Suprapubic skin (tissue), 4 donors: Measurements from ENCODE around the gene ROCK1. TPM values are rescaled to one million over a fixed set of nuclear protein-coding genes. Genes with fewer than 3 reads are reported as not detected.

Source experiments
- DNase-seq, 2 donors: peaks; one replicate each; pipeline ENCODE4 v3.0.0-alpha.2; 2019; ENCODE audit warnings: low spot score in 2 of 2
- H3K27ac ChIP-seq: fragments of 200-600 bp; sonication (generic); one replicate; pipeline ENCODE4 v1.5.1; 2019
- H3K27me3 ChIP-seq: fragments of 200-600 bp; sonication (generic); one replicate; pipeline ENCODE4 v1.5.1; 2019
- H3K36me3 ChIP-seq: fragments of 200-600 bp; sonication (generic); one replicate; pipeline ENCODE4 v1.5.1; 2019
- H3K4me1 ChIP-seq: fragments of 200-600 bp; sonication (generic); one replicate; pipeline ENCODE4 v1.5.1; 2019
- H3K4me3 ChIP-seq: fragments of 200-600 bp; sonication (generic); one replicate; pipeline ENCODE4 v1.5.1; 2019; ENCODE audit warnings: mild to moderate bottlenecking
- H3K9me3 ChIP-seq: fragments of 200-600 bp; sonication (generic); one replicate; pipeline ENCODE4 v1.5.1; 2019
- EP300 ChIP-seq: sonication (generic); formaldehyde crosslinking; IDR thresholded peaks from one replicate; pipeline ENCODE4 v1.6.1; 2017; ENCODE audit warnings: antibody characterized with exemption
- POLR2A ChIP-seq, 2 donors: fragments of 450-650 bp; IDR thresholded peaks; one replicate each; pipeline ENCODE4 v1.6.1; 2017; ENCODE audit warnings: antibody characterized with exemption in 2 of 2, mild to moderate bottlenecking in 2 of 2, moderate library complexity in 2 of 2
- POLR2AphosphoS5 ChIP-seq, 3 donors: sonication (generic); formaldehyde crosslinking; IDR thresholded peaks; one replicate each; pipeline ENCODE4 v1.6.1; 2017; ENCODE audit warnings: antibody characterized with exemption in 3 of 3
- WGBS: methylation state at CpG from one replicate; pipeline ENCODE4 v1.1.5; 2018; 5-methylcytosine and 5-hydroxymethylcytosine counted together
- total RNA-seq, 4 donors: library from RNA; depleted of rRNA; stranded (reverse); fragments of >200 nt; gene quantifications; one replicate each; pipeline ENCODE4 v1.1.0, GENCODE V29; 2016
- TF ChIP-seq, protein P1 (sequence below), 2 donors: fragments of 200-600 bp in 1 of 2; fragments of 450-650 bp in 1 of 2; sonication (generic) in 1 of 2; IDR thresholded peaks; one replicate each; pipeline ENCODE4 v1.5.1; 2016 to 2019; ENCODE audit warnings: antibody characterized with exemption in 2 of 2, mild to moderate bottlenecking in 1 of 2, moderate library complexity in 1 of 2

ROCK1 gene
- total RNA-seq, 4 donors from 2014 or later, result 11.6 to 51.9 (median 26.2) TPM

DNA sequence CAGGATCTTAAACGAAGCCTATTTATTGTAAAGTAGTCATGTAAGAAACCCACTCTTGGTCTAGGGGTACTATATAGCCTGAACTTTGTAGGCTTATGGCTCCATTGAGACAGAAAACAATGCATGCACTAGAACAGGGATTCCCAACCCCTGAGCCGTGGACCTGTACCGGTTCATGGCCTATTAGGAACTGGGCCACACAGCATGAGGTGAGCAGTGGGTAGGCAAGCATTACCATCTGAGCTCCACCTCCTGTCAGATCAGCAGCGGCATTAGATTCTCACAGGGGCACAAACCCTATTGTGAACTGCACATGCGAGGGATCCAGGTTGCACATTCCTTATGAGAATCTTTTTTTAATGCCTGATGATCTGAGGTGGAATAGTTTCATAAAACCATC lies 59.2 kb downstream of the ROCK1 start:
- no peak overlapping the region for H3K4me3 ChIP-seq
- TF ChIP-seq, protein P1, sequence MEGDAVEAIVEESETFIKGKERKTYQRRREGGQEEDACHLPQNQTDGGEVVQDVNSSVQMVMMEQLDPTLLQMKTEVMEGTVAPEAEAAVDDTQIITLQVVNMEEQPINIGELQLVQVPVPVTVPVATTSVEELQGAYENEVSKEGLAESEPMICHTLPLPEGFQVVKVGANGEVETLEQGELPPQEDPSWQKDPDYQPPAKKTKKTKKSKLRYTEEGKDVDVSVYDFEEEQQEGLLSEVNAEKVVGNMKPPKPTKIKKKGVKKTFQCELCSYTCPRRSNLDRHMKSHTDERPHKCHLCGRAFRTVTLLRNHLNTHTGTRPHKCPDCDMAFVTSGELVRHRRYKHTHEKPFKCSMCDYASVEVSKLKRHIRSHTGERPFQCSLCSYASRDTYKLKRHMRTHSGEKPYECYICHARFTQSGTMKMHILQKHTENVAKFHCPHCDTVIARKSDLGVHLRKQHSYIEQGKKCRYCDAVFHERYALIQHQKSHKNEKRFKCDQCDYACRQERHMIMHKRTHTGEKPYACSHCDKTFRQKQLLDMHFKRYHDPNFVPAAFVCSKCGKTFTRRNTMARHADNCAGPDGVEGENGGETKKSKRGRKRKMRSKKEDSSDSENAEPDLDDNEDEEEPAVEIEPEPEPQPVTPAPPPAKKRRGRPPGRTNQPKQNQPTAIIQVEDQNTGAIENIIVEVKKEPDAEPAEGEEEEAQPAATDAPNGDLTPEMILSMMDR (IDR thresholded peaks at IDR 0.05), result no peak
- H3K27me3 ChIP-seq, result no peaks in the 10 kb centered on the region
- peaks cover 3% of the 10 kb centered on the region for H3K36me3 ChIP-seq
- H3K27ac ChIP-seq, result no peak overlapping the region
- peaks cover 32% of the 10 kb centered on the region for H3K4me1 ChIP-seq
- 94% methylated on average over 5 of the region's 5 CpGs for WGBS
- no peaks in the 10 kb centered on the region for H3K9me3 ChIP-seq
- no peak for DNase-seq

DNA sequence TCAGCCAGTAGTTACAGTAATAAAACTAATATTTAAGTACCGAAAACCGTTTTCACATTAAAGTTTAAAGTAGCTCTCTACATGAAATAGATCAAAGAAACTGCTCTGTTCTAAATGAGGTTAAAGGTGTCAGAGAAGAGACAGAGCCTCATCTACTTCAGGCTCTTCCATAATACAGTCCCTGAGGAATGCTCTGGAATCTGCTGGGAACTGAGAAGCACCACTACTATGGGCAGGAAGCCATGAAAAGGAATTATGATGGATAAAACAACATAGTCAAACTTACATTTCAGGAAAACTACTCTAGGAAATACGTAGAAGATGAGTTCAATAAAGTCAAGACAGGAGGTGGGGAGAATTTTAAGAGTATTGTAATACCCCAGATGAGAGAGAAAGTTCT lies 60.0 kb downstream of the ROCK1 start:
- Histone ChIP-seq H3K36me3 (peaks cover 3% of the 10 kb centered on the region), H3K27ac (no peak overlapping the region), H3K4me1 (peaks cover 30% of the 10 kb centered on the region), H3K9me3 (no peaks in the 10 kb centered on the region), H3K4me3 (no peak overlapping the region), H3K27me3 (no peaks in the 10 kb centered on the region)
- DNase-seq, result no peak
- TF ChIP-seq EP300 (no peak), POLR2A (IDR thresholded peaks at IDR 0.05) (no peak), POLR2AphosphoS5 (IDR thresholded peaks at IDR 0.05) (no peak)
- TF ChIP-seq, protein P1 (IDR thresholded peaks at IDR 0.05), result no peak
- WGBS, result 92% methylated on average over 3 of the region's 3 CpGs

DNA sequence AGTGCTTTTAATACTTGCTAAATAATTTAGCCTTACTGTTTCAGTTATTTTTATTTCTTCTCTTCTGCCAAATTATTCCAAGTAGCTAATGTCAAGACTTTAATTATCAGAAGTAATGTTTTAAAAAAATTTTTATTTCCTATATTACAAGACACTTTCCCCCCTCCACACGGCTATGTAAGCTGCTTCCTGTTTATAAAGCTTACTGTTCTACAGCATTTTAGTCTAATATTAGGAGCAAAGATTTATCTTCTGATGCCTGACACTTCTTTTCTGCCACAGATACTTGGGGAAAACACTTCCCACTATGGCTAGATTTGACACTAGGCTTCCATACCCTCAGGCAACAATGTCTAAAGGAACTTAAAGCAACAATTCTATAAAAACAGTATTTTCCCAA lies 62.3 kb downstream of the ROCK1 start:
- Histone ChIP-seq H3K9me3 (no peaks in the 10 kb centered on the region), H3K4me3 (no peak overlapping the region), H3K27me3 (no peaks in the 10 kb centered on the region), H3K4me1 (peaks cover 24% of the 10 kb centered on the region), H3K27ac (no peak overlapping the region), H3K36me3 (peaks cover 3% of the 10 kb centered on the region)
- TF ChIP-seq, protein P1 (IDR thresholded peaks at IDR 0.05), result no peak
- TF ChIP-seq POLR2AphosphoS5 (IDR thresholded peaks at IDR 0.05) (no peak), EP300 (no peak), POLR2A (IDR thresholded peaks at IDR 0.05) (no peak)
- DNase-seq, result no peak
- 41% methylated on average over 1 of the region's 1 CpG for WGBS

DNA sequence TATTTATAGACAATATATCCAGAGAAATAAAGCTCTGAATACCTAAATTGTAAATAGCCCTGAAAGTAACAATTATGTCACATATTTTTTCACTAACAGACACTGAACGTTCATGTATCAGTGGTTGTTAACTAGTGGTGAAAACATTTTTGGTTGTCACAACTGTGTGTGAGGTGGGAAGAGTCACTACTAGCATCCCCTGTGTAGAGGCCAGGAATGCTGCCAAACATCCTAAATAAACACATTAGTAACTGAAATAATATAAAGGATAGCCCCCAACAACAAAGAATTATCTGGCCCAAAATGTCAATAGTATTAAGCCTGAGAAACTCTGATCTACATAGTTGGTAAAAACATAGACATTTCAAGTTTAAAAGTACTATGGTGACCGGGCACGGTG lies 64.5 kb downstream of the ROCK1 start:
- Histone ChIP-seq H3K27me3 (no peaks in the 10 kb centered on the region), H3K4me1 (peaks cover 14% of the 10 kb centered on the region), H3K36me3 (peaks cover 8% of the 10 kb centered on the region), H3K9me3 (no peaks in the 10 kb centered on the region), H3K4me3 (no peak overlapping the region), H3K27ac (no peak overlapping the region)
- TF ChIP-seq POLR2AphosphoS5 (IDR thresholded peaks at IDR 0.05) (no peak), POLR2A (IDR thresholded peaks at IDR 0.05) (no peak), EP300 (no peak)
- TF ChIP-seq, protein P1 (IDR thresholded peaks at IDR 0.05), result no peak
- 84% methylated on average over 3 of the region's 3 CpGs for WGBS
- DNase-seq, result no peak

DNA sequence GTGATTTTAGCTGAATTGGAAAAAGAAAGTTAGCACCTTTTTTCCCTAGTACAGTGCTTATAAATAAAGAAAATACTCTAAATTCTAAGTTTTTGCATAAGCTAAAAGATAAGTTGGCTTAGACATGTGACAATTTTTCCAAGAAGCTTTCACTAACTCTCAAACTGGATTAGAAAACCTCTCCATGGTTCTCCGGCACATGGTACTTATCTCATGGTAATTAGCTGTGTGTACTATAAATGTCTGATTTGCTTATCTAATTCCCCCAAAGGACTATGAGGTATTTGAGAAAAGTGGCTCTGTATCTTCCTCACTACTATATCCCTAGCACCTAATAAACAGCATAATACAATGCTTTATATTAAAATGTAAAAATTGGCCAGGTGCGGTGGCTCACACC lies 71.1 kb downstream of the ROCK1 start:
- Histone ChIP-seq H3K4me3 (no peak overlapping the region), H3K4me1 (no peaks in the 10 kb centered on the region), H3K9me3 (no peaks in the 10 kb centered on the region), H3K27ac (no peak overlapping the region), H3K36me3 (peaks cover 45% of the 10 kb centered on the region), H3K27me3 (no peaks in the 10 kb centered on the region)
- no peak for DNase-seq
- TF ChIP-seq POLR2A (IDR thresholded peaks at IDR 0.05), result no peak
- TF ChIP-seq, protein P1 (IDR thresholded peaks at IDR 0.05), result no peak
- TF ChIP-seq POLR2AphosphoS5 (IDR thresholded peaks at IDR 0.05), result no peak
- WGBS, result 98% methylated on average over 2 of the region's 2 CpGs
